Measurements from ENCODE around the gene KATNAL1. TPM values are rescaled to one million over a fixed set of nuclear protein-coding genes. Genes with fewer than 3 reads are reported as not detected.

Gene KATNAL1
- total RNA-seq, 2 donors from 2014 or later = 9.6 to 22.4 TPM

DNA sequence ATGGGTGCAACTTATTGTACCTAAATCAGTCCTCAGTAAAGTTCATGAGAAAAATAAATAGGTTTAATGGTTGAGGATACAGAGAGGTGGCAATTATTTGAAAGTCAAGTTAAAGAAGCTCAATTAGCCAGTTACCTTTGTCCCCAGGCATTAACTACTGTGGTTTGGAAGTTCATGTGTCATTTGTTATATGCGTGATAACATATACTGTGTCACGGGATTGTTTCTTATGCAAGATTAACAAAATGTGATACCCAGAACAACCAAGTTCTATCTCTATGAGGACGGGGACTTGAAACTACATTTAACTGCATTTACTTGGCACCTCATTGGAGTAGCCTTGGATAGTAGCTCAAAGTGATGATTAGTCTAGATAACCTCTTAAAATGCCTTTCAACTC, 13.9 kb upstream of the KATNAL1 start:
- no peak for DNase-seq (ENCODE audit: low spot score)
- Mint-ChIP-seq H3K27me3 (peaks cover 0 to 3% of the 10 kb centered on the region in 2 donors), H3K27ac (no peak overlapping the region), H3K4me1 (ENCODE audit: low read depth in 2 of 2) (peaks cover 0 to 5% of the 10 kb centered on the region in 2 donors), H3K36me3 (no peaks in the 10 kb centered on the region), H3K4me3 (no peak overlapping the region), H3K9me3 (no peaks in the 10 kb centered on the region)
- no peak for ATAC-seq

DNA sequence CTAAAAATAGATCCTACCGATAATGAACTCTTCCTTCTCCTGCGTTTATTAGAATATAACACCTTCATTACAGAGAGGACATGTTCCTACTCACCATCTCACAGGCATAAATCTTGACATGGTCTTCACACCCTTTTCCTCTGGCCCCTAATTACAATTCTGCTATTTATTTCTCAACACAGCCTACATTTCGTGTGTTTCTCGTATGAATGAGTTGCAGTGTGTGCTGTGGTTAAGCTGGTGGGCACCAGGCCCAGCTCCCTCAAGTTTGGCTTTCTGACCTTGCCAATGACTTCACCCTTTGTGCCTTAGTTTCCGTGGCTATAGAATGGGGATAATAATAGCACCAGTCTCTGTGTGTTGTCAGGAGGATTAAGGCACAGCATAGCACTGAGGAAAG, 12.3 kb upstream of the KATNAL1 start:
- ATAC-seq (no peak), DNase-seq (ENCODE audit: low spot score) (no peak)
- Mint-ChIP-seq H3K9me3 (no peaks in the 10 kb centered on the region), H3K4me1 (ENCODE audit: low read depth in 2 of 2) (peaks cover 0 to 2% of the 10 kb centered on the region in 2 donors), H3K36me3 (no peaks in the 10 kb centered on the region), H3K27me3 (no peaks in the 10 kb centered on the region), H3K4me3 (no peak overlapping the region), H3K27ac (no peak overlapping the region)

DNA sequence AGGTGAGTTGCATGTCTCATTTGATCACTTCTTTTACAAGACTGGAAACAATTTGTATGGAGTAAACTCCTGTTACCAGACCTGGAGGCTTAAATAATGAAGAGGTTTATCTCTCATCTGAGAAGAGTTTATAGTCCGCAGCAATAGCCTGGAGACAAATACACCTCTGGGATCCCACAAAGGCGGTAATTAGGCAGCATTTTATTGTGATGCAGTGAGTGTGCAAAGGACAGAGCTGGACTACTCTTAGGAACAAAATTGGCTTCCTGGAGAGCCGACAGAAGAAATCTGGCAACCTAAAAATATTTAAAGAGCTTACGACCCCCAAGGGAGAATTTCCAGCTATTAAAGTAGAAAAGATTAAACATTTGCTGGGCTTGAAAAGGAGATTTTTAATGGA, 11.8 kb upstream of the KATNAL1 start:
- Mint-ChIP-seq H3K4me3 (no peak overlapping the region), H3K27me3 (no peaks in the 10 kb centered on the region), H3K36me3 (no peaks in the 10 kb centered on the region), H3K4me1 (ENCODE audit: low read depth in 2 of 2) (peaks cover 0 to 2% of the 10 kb centered on the region in 2 donors), H3K9me3 (no peaks in the 10 kb centered on the region), H3K27ac (no peak overlapping the region)
- ATAC-seq (no peak), DNase-seq (ENCODE audit: low spot score) (no peak)

DNA sequence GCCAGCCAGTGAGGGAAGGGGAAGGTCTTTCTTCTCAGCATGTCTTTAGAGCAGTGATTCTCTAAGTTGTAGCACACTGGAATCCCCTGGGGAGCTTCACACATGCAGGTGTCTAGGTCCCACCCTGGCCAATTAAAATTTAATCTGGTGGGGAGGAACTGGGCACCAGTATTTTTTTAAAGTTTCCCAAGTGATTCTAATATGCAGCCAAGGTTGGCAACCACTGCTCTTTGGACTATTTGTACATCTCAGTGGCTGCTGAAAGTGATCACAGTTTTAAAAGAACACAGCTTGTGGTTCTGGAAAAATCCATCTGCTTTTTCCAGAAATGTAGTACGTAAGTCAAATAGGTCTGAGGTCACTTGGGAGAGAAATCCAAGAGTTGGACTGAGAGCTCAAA, 10.7 kb upstream of the KATNAL1 start:
- H3K27me3 Mint-ChIP-seq = no peaks in the 10 kb centered on the region
- no peak overlapping the region for H3K27ac Mint-ChIP-seq
- DNase-seq (ENCODE audit: low spot score) (no peak), ATAC-seq (no peak)
- no peaks in the 10 kb centered on the region for H3K9me3 Mint-ChIP-seq
- H3K4me3 Mint-ChIP-seq = no peak overlapping the region
- H3K4me1 Mint-ChIP-seq (ENCODE audit: low read depth in 2 of 2) = peaks cover 0 to 2% of the 10 kb centered on the region in 2 donors
- H3K36me3 Mint-ChIP-seq = no peaks in the 10 kb centered on the region

DNA sequence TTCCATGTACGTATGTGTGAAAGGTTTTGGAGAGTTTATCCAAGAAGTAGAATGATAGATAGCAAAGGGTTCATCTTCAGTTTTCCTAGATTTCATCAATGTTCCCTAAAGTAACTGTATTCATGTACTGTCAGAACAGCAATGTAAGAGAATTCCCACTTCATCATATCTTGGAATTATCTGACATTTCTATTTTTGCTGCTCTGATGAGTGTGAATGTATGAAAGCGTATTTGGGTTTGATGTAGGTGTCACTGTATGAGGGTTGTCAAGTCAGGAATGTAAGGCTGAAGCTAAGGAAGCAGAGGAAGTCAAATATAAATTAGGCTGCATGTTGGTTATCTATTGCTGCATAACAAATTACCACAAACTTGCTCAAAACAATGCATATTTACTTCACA, 7.2 kb upstream of the KATNAL1 start:
- Mint-ChIP-seq H3K36me3 (no peaks in the 10 kb centered on the region), H3K27ac (no peak overlapping the region), H3K4me3 (no peak overlapping the region), H3K27me3 (no peaks in the 10 kb centered on the region), H3K9me3 (no peaks in the 10 kb centered on the region), H3K4me1 (ENCODE audit: low read depth in 2 of 2) (peaks cover under 1 to 2% of the 10 kb centered on the region in 2 donors)
- ATAC-seq (no peak), DNase-seq (ENCODE audit: low spot score) (no peak)

DNA sequence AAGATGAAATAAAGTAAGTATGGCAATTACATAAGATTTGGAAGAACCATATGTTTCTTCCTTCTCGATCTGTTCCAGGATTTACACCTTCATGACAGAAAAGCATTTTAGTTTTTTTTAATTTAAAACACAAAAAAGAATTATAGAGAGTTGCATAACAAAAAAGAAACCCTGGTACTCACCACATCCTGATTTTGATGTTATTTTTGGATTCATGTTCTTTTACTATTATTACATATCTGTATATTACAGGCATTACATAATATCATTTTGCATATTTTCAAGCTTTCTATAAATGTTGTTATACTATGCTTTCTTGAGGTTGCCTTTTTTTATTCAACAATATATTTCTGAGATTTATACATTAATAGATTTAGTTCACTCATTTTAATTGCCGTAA, 6.7 kb upstream of the KATNAL1 start:
- Mint-ChIP-seq H3K9me3 (no peaks in the 10 kb centered on the region), H3K4me1 (ENCODE audit: low read depth in 2 of 2) (peaks cover 2 to 7% of the 10 kb centered on the region in 2 donors), H3K4me3 (no peak overlapping the region), H3K27ac (no peak overlapping the region), H3K36me3 (no peaks in the 10 kb centered on the region), H3K27me3 (no peaks in the 10 kb centered on the region)
- DNase-seq (ENCODE audit: low spot score) (no peak), ATAC-seq (no peak)

DNA sequence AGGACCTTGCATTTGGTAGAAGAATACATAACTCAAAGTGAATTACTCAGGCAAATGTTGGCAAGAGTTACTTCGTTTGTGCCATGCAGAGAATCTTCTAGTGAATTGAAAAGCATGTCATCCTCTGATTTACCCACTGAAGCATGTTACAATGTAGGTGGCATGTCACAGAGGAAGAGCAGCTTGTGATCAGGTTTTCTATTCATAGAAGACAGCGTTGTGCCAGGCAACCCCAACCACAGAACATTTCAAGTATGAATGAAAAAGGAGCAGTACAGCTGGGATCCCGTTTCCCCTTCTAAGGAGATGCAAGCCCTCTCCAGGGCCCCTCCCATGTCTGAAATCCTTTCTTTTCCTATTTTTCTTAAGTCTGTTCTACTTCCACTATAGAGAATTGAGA, 6.0 kb upstream of the KATNAL1 start:
- Mint-ChIP-seq H3K36me3 (no peaks in the 10 kb centered on the region), H3K4me1 (ENCODE audit: low read depth in 2 of 2) (peaks cover 6 to 14% of the 10 kb centered on the region in 2 donors), H3K27me3 (no peaks in the 10 kb centered on the region), H3K4me3 (no peak overlapping the region), H3K9me3 (no peaks in the 10 kb centered on the region), H3K27ac (no peak overlapping the region)
- DNase-seq (ENCODE audit: low spot score) (no peak), ATAC-seq (no peak)

DNA sequence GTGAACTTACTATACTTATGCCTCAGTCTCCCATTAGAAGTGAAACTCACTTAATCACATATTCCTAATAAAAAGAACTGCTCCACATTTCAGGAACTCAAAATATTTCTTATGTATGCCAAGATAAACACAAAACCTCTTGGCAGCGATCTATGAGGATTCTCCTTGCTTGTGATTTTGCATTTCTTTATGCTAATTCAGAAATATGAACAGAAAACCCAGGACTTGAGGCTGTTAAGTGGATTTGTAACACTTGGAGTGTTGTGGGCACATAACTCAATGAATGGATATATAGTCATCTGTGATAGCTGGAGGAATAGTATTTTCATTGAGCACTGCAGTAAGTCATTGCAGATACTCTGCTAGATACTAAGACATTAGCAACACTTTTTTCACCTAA, 5.6 kb upstream of the KATNAL1 start:
- H3K4me3 Mint-ChIP-seq = no peak overlapping the region
- DNase-seq (ENCODE audit: low spot score) (no peak), ATAC-seq (no peak)
- H3K36me3 Mint-ChIP-seq = no peaks in the 10 kb centered on the region
- peaks cover 6 to 14% of the 10 kb centered on the region in 2 donors for H3K4me1 Mint-ChIP-seq (ENCODE audit: low read depth in 2 of 2)
- no peaks in the 10 kb centered on the region for H3K27me3 Mint-ChIP-seq
- H3K27ac Mint-ChIP-seq = no peak overlapping the region
- no peaks in the 10 kb centered on the region for H3K9me3 Mint-ChIP-seq

DNA sequence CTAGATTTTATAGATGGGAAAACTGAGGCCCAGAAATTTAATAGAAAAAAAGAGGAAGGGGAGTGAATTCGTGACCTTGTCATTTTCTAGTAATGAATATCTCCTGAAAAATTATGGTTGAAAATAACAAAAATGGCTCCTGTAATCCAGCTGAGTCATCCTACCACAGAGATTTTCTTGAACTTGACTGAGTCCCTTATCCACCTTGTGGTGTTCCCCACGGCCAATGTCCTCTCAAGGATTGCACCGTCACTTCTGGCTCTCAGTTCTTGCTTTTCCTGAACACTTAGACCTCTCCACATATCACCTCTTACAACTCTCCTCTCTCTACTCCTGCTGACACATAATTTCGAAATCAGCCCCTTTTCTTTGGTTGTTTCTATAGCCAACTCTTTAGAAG, 1.2 kb upstream of the KATNAL1 start:
- H3K9me3 Mint-ChIP-seq = no peaks in the 10 kb centered on the region
- no peaks in the 10 kb centered on the region for H3K36me3 Mint-ChIP-seq
- H3K4me1 Mint-ChIP-seq (ENCODE audit: low read depth in 2 of 2) = peaks cover 6 to 29% of the 10 kb centered on the region in 2 donors
- no peaks in the 10 kb centered on the region for H3K27me3 Mint-ChIP-seq
- H3K27ac Mint-ChIP-seq = peak overlapping the region in 1 of 2 donors; percentile 48
- no peak for DNase-seq (ENCODE audit: low spot score)
- ATAC-seq = no peak
- H3K4me3 Mint-ChIP-seq = peak overlapping the region; percentile 87

DNA sequence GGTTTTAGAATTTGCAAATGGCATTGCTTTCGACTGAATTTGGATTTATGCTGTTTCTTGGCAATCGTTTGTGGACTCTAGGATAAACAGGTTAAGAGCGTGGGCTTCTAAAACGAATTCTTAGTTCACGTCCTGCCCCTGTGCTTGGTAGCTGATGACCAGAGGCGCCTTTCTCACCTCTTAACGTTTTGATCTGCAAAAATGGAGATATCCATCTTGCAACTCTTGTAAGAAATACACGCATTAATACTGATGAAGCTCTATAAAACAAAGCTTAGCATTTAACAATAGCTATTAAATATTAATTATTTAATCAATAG, 580 bp upstream of the KATNAL1 start:
- Mint-ChIP-seq H3K36me3 (no peaks in the 10 kb centered on the region), H3K9me3 (no peaks in the 10 kb centered on the region), H3K4me1 (ENCODE audit: low read depth in 2 of 2) (peaks cover 6 to 29% of the 10 kb centered on the region in 2 donors), H3K4me3 (peak overlapping the region; percentile 87), H3K27ac (no peak overlapping the region), H3K27me3 (no peaks in the 10 kb centered on the region)
- ATAC-seq (no peak), DNase-seq (ENCODE audit: low spot score) (no peak)

DNA sequence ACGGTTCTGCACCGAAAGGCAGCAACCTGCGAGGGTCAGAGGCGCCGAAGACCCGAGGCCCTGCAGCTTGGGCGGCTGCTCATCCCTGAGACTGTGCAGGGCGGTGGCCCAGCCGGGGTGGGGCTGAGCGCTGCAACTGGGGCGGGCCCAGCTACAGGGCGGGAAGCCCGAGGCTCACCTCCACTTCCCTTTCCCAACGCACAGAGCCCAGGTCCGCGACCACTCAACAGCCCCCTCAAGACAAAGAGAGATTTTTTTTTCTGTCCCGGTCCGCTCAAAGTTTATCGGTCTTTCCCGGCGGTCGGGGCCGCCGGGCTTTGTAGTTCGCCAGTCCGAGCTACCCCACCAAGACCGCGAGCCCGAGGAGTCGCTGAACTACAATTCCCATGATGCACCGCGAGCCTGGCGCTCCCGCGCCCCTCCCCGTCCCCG, 573 bp downstream of the KATNAL1 start:
- peaks cover 6 to 29% of the 10 kb centered on the region in 2 donors for H3K4me1 Mint-ChIP-seq (ENCODE audit: low read depth in 2 of 2)
- ATAC-seq = peak; percentile 96 to 97
- H3K27ac Mint-ChIP-seq = peak overlapping the region; percentile 52 to 57
- no peaks in the 10 kb centered on the region for H3K27me3 Mint-ChIP-seq
- H3K4me3 Mint-ChIP-seq = peak overlapping the region; percentile 87
- H3K9me3 Mint-ChIP-seq = no peaks in the 10 kb centered on the region
- peak; percentile 94 for DNase-seq (ENCODE audit: low spot score)
- no peaks in the 10 kb centered on the region for H3K36me3 Mint-ChIP-seq

DNA sequence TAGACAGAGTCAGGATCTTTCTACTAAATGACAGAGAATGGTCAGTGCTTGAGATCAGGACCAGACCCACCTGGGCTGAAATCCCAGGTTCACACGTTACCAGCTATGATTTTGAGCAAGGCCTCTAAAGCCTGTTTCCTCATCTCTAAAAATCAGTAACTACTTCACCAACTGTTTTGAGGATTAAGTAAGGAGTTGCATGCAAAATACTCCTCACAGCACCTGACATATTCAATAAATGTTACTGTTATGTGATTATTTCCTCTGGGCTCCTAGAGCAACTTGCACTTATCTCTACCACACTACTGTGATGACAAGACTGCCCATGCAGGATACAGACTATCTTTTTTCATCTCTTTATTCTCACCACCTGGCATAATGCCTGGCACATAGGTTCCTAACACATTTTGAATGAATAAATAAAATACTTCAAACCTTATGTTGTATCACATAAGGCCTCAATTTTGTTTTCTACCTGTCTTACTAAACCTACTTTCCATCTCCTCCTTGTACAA, 1.8 kb downstream of the KATNAL1 start:
- no peaks in the 10 kb centered on the region for H3K9me3 Mint-ChIP-seq
- peak overlapping the region; percentile 26 for H3K4me3 Mint-ChIP-seq
- no peak overlapping the region for H3K27ac Mint-ChIP-seq
- ATAC-seq (no peak), DNase-seq (ENCODE audit: low spot score) (no peak)
- H3K36me3 Mint-ChIP-seq = no peaks in the 10 kb centered on the region
- peaks cover 6 to 29% of the 10 kb centered on the region in 2 donors for H3K4me1 Mint-ChIP-seq (ENCODE audit: low read depth in 2 of 2)
- H3K27me3 Mint-ChIP-seq = no peaks in the 10 kb centered on the region

DNA sequence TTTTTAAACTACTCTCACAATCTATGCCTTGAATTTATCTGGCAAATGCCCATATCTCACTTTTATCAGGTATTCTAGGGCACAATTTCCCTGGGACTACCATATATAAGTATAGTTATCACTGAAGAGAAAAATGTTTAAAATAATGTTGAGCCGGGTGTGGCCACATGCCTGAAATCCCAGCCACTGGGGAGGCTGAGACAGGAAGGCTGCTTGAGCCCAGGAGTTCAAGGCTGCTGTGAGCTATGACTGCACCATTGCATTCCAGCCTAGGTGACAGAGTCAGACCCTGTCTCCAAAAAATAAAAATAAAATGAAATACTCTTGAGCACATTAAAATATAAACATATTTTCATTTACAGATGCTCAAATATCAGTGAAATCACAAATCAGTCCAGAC, 4.1 kb downstream of the KATNAL1 start:
- DNase-seq (ENCODE audit: low spot score) (no peak), ATAC-seq (no peak)
- Mint-ChIP-seq H3K4me1 (ENCODE audit: low read depth in 2 of 2) (peaks cover 0 to 21% of the 10 kb centered on the region in 2 donors), H3K9me3 (no peaks in the 10 kb centered on the region), H3K27ac (no peak overlapping the region), H3K27me3 (no peaks in the 10 kb centered on the region), H3K4me3 (no peak overlapping the region), H3K36me3 (no peaks in the 10 kb centered on the region)

DNA sequence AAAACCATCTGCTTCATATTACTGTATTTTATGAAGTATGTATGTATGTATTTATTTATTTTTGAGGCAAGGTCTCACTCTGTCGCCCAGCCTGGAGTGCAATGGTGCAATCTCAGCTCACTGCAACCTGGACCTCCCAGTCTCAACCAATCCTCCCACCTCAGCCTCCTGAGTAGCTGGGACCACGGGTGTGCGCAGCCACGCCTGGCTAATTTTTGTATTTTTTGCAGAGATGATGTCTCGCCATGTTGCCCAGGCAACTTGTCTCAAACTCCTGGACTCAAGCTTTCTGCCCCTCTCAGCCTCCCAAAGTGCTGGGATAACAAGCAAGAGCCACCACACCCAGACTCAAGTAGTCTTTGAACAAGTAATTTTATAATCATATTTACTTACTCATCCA, 5.5 kb downstream of the KATNAL1 start:
- no peaks in the 10 kb centered on the region for H3K27me3 Mint-ChIP-seq
- no peak overlapping the region for H3K27ac Mint-ChIP-seq
- no peaks in the 10 kb centered on the region for H3K36me3 Mint-ChIP-seq
- H3K4me1 Mint-ChIP-seq (ENCODE audit: low read depth in 2 of 2) = peaks cover 0 to 21% of the 10 kb centered on the region in 2 donors
- H3K9me3 Mint-ChIP-seq = no peaks in the 10 kb centered on the region
- DNase-seq (ENCODE audit: low spot score) (no peak), ATAC-seq (no peak)
- no peak overlapping the region for H3K4me3 Mint-ChIP-seq

DNA sequence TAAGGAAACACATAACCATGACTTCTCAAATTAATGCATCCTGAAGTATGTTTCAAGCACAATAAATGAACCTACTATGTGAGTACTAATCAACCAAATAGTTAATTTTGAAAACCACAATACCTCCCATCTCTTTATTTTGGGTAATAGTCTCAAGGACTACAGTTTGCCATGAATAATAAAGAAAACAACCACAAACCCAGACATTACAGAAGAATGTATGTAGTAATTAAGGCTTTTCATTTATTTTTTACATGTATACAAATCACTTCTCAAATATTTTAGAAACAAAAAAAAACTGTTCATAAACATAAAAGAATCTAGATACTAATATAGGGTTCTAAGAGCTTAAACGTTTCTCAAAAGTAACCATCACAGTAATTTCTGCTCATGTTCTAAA, 6.8 kb downstream of the KATNAL1 start:
- ATAC-seq (no peak), DNase-seq (ENCODE audit: low spot score) (no peak)
- Mint-ChIP-seq H3K27ac (no peak overlapping the region), H3K9me3 (no peaks in the 10 kb centered on the region), H3K4me1 (ENCODE audit: low read depth in 2 of 2) (peaks cover 0 to 17% of the 10 kb centered on the region in 2 donors), H3K27me3 (no peaks in the 10 kb centered on the region), H3K36me3 (no peaks in the 10 kb centered on the region), H3K4me3 (no peak overlapping the region)

Measured in natural killer cell treated with Interleukin-12 subunit alpha and Interleukin-12 subunit beta and Interleukin-15 and Interleukin-18, amount 100 ng/mL, for 72 hours (primary cell).